Endothelial cell of umbilical vein (primary cell): ENCODE measurements around the gene ANKRD63.

ENCODE experiments used
- GATA2 ChIP-seq: IDR thresholded peaks from 2 replicates; pipeline ENCODE4 v1.7.0; 2011; ENCODE audit warnings: low read depth, mild to moderate bottlenecking, moderate library complexity, mixed read lengths, low read length; ENCODE audit not compliant: insufficient read length, insufficient read depth
- TF ChIP-seq, protein P1 (sequence below), 2 donors: IDR thresholded peaks; 1 replicate in 1 of 2; 2 replicates in 1 of 2; pipeline ENCODE4 v1.5.1; 2011; ENCODE audit warnings: low read length in 2 of 2, mild to moderate bottlenecking in 2 of 2, moderate library complexity in 2 of 2, control low read depth in 1 of 2, inconsistent platforms in 1 of 2, low read depth in 1 of 2; ENCODE audit not compliant: insufficient read depth in 1 of 2; ENCODE audit errors: extremely low read depth in 1 of 2

DNA sequence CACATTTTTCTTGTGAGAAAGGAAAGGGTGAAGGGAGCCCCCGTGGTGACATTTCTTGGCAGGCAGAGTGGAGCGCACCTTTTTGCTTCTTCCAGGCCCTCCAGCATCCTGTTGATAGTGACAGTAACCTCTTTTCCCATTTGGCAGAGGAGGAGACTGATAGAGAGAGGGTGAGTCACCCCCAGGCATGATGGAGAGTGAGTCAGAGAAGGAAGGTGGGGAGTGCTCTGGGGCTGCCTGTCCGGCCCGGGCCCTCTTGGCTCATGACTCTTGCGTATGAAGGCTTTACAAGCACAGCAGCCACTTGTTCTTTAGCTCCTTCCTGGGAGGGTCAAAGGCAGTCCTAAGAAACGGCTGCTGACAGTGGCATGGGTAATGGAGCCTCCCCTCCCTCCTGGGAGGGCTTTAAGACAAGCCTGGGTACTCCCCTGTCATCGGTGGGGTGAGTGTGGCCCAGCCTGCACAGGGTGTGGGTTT lies 16.0 kb downstream of the ANKRD63 start:
- TF ChIP-seq, protein P1, sequence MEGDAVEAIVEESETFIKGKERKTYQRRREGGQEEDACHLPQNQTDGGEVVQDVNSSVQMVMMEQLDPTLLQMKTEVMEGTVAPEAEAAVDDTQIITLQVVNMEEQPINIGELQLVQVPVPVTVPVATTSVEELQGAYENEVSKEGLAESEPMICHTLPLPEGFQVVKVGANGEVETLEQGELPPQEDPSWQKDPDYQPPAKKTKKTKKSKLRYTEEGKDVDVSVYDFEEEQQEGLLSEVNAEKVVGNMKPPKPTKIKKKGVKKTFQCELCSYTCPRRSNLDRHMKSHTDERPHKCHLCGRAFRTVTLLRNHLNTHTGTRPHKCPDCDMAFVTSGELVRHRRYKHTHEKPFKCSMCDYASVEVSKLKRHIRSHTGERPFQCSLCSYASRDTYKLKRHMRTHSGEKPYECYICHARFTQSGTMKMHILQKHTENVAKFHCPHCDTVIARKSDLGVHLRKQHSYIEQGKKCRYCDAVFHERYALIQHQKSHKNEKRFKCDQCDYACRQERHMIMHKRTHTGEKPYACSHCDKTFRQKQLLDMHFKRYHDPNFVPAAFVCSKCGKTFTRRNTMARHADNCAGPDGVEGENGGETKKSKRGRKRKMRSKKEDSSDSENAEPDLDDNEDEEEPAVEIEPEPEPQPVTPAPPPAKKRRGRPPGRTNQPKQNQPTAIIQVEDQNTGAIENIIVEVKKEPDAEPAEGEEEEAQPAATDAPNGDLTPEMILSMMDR (IDR thresholded peaks at IDR 0.05; ENCODE audit: extremely low read depth in 1 of 2, insufficient read depth in 1 of 2, low read depth in 1 of 2, low read length in 2 of 2): no peak
- peak; percentile 50 for TF ChIP-seq GATA2
